H1 (cell line): ENCODE results near the gene SNORC. TPM values are rescaled to one million over a fixed set of nuclear protein-coding genes. Genes with fewer than 3 reads are reported as not detected.

Experiments used
- CTCF ChIA-PET: fragments of 300-600 bp; sonication (Branson Sonifier 250); formaldehyde crosslinking; loops from one replicate; lab custom pipeline; 2021; ENCODE audit not compliant: partially characterized antibody; lab: Charles Lee
- POLR2A ChIA-PET: fragments of 300-600 bp; sonication (Branson Sonifier 250); formaldehyde crosslinking; loops from one replicate; lab custom pipeline; 2021; ENCODE audit warnings: inconsistent platforms; ENCODE audit not compliant: partially characterized antibody; lab: Charles Lee
- DNase-seq, 2 experiments: peaks; one replicate each; pipeline versions ENCODE4 v3.0.0 to v3.0.0-alpha.2; 2010 to 2022; ENCODE audit warnings: low spot score in 2 of 2, low read depth in 1 of 2, mixed read lengths in 1 of 2
- FAIRE-seq: peaks from 2 replicates; lab custom pipeline; 2011; peaks lifted over from hg19 to GRCh38; lab: Jason Lieb, UNC
- H2AFZ ChIP-seq: 2 replicates; pipeline ENCODE4 v1.8.1; 2012; ENCODE audit warnings: low read length, inconsistent platforms
- H2AK5ac ChIP-seq: 2 replicates; pipeline ENCODE4 v1.6.1; 2013; ENCODE audit warnings: low read depth, low read length
- H2BK120ac ChIP-seq: replicated peaks from 2 replicates; pipeline ENCODE3; 2013; ENCODE audit warnings: low read depth, low read length, inconsistent platforms
- H2BK12ac ChIP-seq: 2 replicates; pipeline ENCODE4 v1.6.1; 2013; ENCODE audit warnings: low read depth, low read length
- H2BK15ac ChIP-seq: 2 replicates; pipeline ENCODE4 v1.6.1; 2013; ENCODE audit warnings: low read length
- H2BK20ac ChIP-seq: 2 replicates; pipeline ENCODE4 v1.6.1; 2013; ENCODE audit warnings: low read length
- H2BK5ac ChIP-seq: 2 replicates; pipeline ENCODE4 v1.6.1; 2013; ENCODE audit warnings: low read depth, low read length
- H3K14ac ChIP-seq: 2 replicates; pipeline ENCODE4 v1.6.1; 2013; ENCODE audit warnings: inconsistent platforms; ENCODE audit not compliant: insufficient read length
- H3K18ac ChIP-seq: 2 replicates; pipeline ENCODE4 v1.6.1; 2013; ENCODE audit warnings: low read length; ENCODE audit errors: extremely low read depth
- H3K23ac ChIP-seq: 2 replicates; pipeline ENCODE4 v1.6.1; 2013; ENCODE audit warnings: inconsistent platforms; ENCODE audit not compliant: insufficient read length
- H3K23me2 ChIP-seq: 2 replicates; pipeline ENCODE4 v1.6.1; 2013; ENCODE audit warnings: low read depth, low read length
- H3K27ac ChIP-seq: 2 replicates; pipeline ENCODE4 v1.6.1; 2011; ENCODE audit warnings: low read depth, low read length, inconsistent platforms
- H3K27me3 ChIP-seq, 4 experiments: replicated peaks in 1 of 4; 1 replicate in 1 of 4; 2 replicates in 3 of 4; pipeline versions ENCODE4 v1.6.1 to v1.8.1; 2011 to 2013; ENCODE audit warnings: low read length in 3 of 4, mild to moderate bottlenecking in 3 of 4, inconsistent platforms in 2 of 4, mixed read lengths in 2 of 4, moderate library complexity in 1 of 4; ENCODE audit not compliant: control insufficient read depth in 3 of 4, insufficient read depth in 3 of 4; ENCODE audit errors: extremely low read depth in 1 of 4
- H3K36me3 ChIP-seq, 4 experiments: 2 replicates each; pipeline versions ENCODE4 v1.6.1 to v1.8.1; 2011 to 2013; ENCODE audit warnings: mild to moderate bottlenecking in 4 of 4, low read length in 3 of 4, moderate library complexity in 2 of 4, control low read depth in 1 of 4, inconsistent platforms in 1 of 4; ENCODE audit not compliant: insufficient read depth in 4 of 4, control insufficient read depth in 2 of 4
- H3K4ac ChIP-seq: replicated peaks from 2 replicates; pipeline ENCODE3; 2013; ENCODE audit warnings: low read length, low read depth, mixed read lengths, inconsistent platforms; ENCODE audit not compliant: insufficient read length
- H3K4me1 ChIP-seq, 4 experiments: replicated peaks in 1 of 4; 1 replicate in 1 of 4; 2 replicates in 3 of 4; pipeline versions ENCODE4 v1.6.1 to v1.8.1; 2011 to 2013; ENCODE audit warnings: low read length in 3 of 4, inconsistent platforms in 2 of 4, mixed read lengths in 1 of 4; ENCODE audit not compliant: insufficient read depth in 4 of 4, control insufficient read depth in 3 of 4
- H3K4me2 ChIP-seq, 2 experiments: 2 replicates each; pipeline versions ENCODE4 v1.6.1 to v1.8.1; 2011 to 2013; ENCODE audit warnings: low read depth in 2 of 2, low read length in 2 of 2, control low read depth in 1 of 2, inconsistent platforms in 1 of 2, mild to moderate bottlenecking in 1 of 2; ENCODE audit not compliant: insufficient read depth in 1 of 2
- H3K4me3 ChIP-seq, 4 experiments: fragments of 200-600, 300-600 bp in 1 of 4; sonication (generic), shearing (Covaris generic), sonication (Bioruptor Twin) in 1 of 4; 2 replicates each; pipeline versions ENCODE4 v1.5.1 to v1.8.1; 2011 to 2016; ENCODE audit warnings: low read length in 4 of 4, low read depth in 3 of 4, control low read depth in 2 of 4, inconsistent platforms in 2 of 4, mild to moderate bottlenecking in 2 of 4, mixed read lengths in 1 of 4, moderate library complexity in 1 of 4; ENCODE audit not compliant: insufficient read depth in 2 of 4; ENCODE audit errors: extremely low read depth in 1 of 4
- H3K56ac ChIP-seq: replicated peaks from 2 replicates; pipeline ENCODE3; 2013; ENCODE audit warnings: low read depth, mild to moderate bottlenecking, mixed read lengths, low read length, inconsistent platforms; ENCODE audit not compliant: insufficient read length
- H3K79me1 ChIP-seq: 2 replicates; pipeline ENCODE4 v1.6.1; 2013; ENCODE audit warnings: low read depth, low read length, control low read depth
- H3K79me2 ChIP-seq, 2 experiments: 2 replicates each; pipeline versions ENCODE4 v1.6.1 to v1.8.1; 2012 to 2013; ENCODE audit warnings: low read length in 2 of 2, mild to moderate bottlenecking in 2 of 2, inconsistent platforms in 1 of 2; ENCODE audit not compliant: insufficient read depth in 2 of 2, control insufficient read depth in 1 of 2
- H3K9ac ChIP-seq, 4 experiments: replicated peaks in 1 of 4; 1 replicate in 1 of 4; 2 replicates in 3 of 4; pipeline versions ENCODE4 v1.6.1 to v1.8.1; 2011 to 2013; ENCODE audit warnings: low read depth in 3 of 4, low read length in 3 of 4, control low read depth in 2 of 4, mild to moderate bottlenecking in 2 of 4, moderate library complexity in 2 of 4, inconsistent platforms in 1 of 4; ENCODE audit errors: extremely low read depth in 1 of 4
- H3K9me3 ChIP-seq, 2 experiments: 2 replicates each; pipeline versions ENCODE4 v1.6.1 to v1.8.1; 2012 to 2013; ENCODE audit warnings: mild to moderate bottlenecking in 2 of 2, moderate library complexity in 2 of 2, control low read depth in 1 of 2, inconsistent platforms in 1 of 2, low read depth in 1 of 2, low read length in 1 of 2, mixed read lengths in 1 of 2; ENCODE audit not compliant: insufficient read depth in 2 of 2
- H4K20me1 ChIP-seq, 2 experiments: replicated peaks in 1 of 2; 2 replicates each; pipeline versions ENCODE3 to v1.8.1; 2011 to 2013; ENCODE audit warnings: inconsistent platforms in 2 of 2, low read length in 2 of 2, mild to moderate bottlenecking in 1 of 2; ENCODE audit not compliant: insufficient read depth in 2 of 2, control insufficient read depth in 1 of 2
- H4K5ac ChIP-seq: 2 replicates; pipeline ENCODE4 v1.6.1; 2013; ENCODE audit warnings: low read length, low read depth, mixed read lengths, inconsistent platforms; ENCODE audit not compliant: insufficient read length
- H4K8ac ChIP-seq: 2 replicates; pipeline ENCODE4 v1.8.0; 2013; ENCODE audit warnings: mild to moderate bottlenecking, moderate library complexity, low read length, inconsistent platforms; ENCODE audit not compliant: insufficient read depth; ENCODE audit errors: extremely low read depth
- H4K91ac ChIP-seq: replicated peaks from 2 replicates; pipeline ENCODE3; 2013; ENCODE audit warnings: low read length, mixed read lengths, inconsistent platforms; ENCODE audit not compliant: insufficient read length
- CHD2 ChIP-seq: IDR thresholded peaks from 2 replicates; pipeline ENCODE4 v1.6.1; 2012; ENCODE audit warnings: low read length, improper control_type of control experiment
- CTBP2 ChIP-seq: IDR thresholded peaks from 2 replicates; pipeline ENCODE4 v1.7.0; 2011; ENCODE audit warnings: borderline replicate concordance, mild to moderate bottlenecking, moderate library complexity, mixed read lengths, low read length; ENCODE audit not compliant: insufficient read depth, insufficient read length
- GTF2F1 ChIP-seq: IDR thresholded peaks from 2 replicates; pipeline ENCODE4 v1.6.1; 2012; ENCODE audit warnings: low read depth, low read length, improper control_type of control experiment, borderline replicate concordance
- NRF1 ChIP-seq: IDR thresholded peaks from 2 replicates; pipeline ENCODE4 v1.6.1; 2011; ENCODE audit warnings: mild to moderate bottlenecking, low read depth, low read length, improper control_type of control experiment
- POU5F1 ChIP-seq: IDR thresholded peaks from 2 replicates; pipeline ENCODE4 v1.6.1; 2011; ENCODE audit warnings: low read depth, mild to moderate bottlenecking, low read length, moderate library complexity
- SAP30 ChIP-seq: fragments of 300-600 bp; sonication (generic); IDR thresholded peaks from 2 replicates; pipeline ENCODE4 v1.7.1; 2012; ENCODE audit warnings: low read length, moderate library complexity, mild to moderate bottlenecking, inconsistent platforms; ENCODE audit not compliant: insufficient read depth, insufficient replicate concordance
- SRF ChIP-seq: IDR thresholded peaks from 2 replicates; pipeline ENCODE4 v1.6.1; 2011; ENCODE audit warnings: mild to moderate bottlenecking, low read depth, low read length, moderate library complexity
- TCF12 ChIP-seq: IDR thresholded peaks from 2 replicates; pipeline ENCODE4 v1.6.1; 2011; ENCODE audit warnings: low read depth, mild to moderate bottlenecking, low read length
- whole genome bisulfite sequencing, 2 experiments: shearing (Covaris generic) in 1 of 2; methylation state at CpG; one replicate each; pipeline versions ENCODE4 v1.1.6 to v1.1.7; 2013 to 2015; ENCODE audit warnings: low lambda C conversion rate in 2 of 2, mixed read lengths in 2 of 2, inconsistent platforms in 1 of 2, low coverage in 1 of 2, missing lambda C conversion rate in 1 of 2; ENCODE audit not compliant: insufficient replicate concordance in 2 of 2, insufficient coverage in 1 of 2, insufficient read length in 1 of 2; ENCODE audit errors: extremely low coverage in 1 of 2, missing lambda C conversion rate in 1 of 2; 5-methylcytosine and 5-hydroxymethylcytosine counted together
- polyA plus RNA-seq, 7 experiments: library from polyadenylated mRNA; depleted of rRNA in 3 of 7; stranded (reverse) in 5 of 7; unstranded in 2 of 7; fragments of >200 nt in 5 of 7; fragments of 200-250 nt in 2 of 7; gene quantifications; 1 replicate in 5 of 7; 2 replicates in 1 of 7; 4 replicates in 1 of 7; pipeline versions ENCODE4 v1.2.1 to v1.2.3, GENCODE V29; 2011 to 2013; ENCODE audit warnings: missing spikeins in 2 of 7, mixed read lengths in 2 of 7
- total RNA-seq: library from RNA; stranded (reverse); fragmentation: NEBNext Ultra II Directional; extraction: Animal tissue kit (Norgen Biotek cat#: 25700); gene quantifications from 2 replicates; pipeline ENCODE4 v1.2.1, GENCODE V29; 2021

Gene SNORC
- total and polyA plus RNA-seq, 2 of the 8 experiments (the other 6 are each of a cell fraction or from before 2014, with no cell fraction given) = 1.6 to 1.8 TPM

DNA sequence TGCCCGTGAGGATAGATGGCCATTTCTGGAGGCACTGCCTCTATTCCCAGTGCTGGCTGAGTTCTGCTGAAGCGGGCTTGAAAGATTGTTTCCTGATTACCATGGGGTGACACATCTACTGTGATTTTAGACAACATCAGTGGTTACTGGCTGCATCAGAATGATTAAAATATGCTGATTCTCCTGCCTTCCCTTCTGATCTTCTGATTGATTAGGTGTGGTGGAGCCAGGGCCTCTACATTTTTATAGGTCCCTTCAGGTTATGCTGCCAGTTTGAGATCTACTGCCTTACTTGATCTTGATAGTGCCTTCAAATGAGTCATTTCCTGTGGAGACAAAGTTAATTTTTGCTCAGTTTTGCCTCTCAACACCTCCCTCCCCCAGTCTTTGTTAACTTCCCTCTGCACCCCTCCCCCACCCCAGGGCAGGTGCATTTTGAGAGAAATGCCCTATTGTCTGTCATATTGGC, 31.6 kb upstream of the SNORC start:
- no peak overlapping the region for H3K27ac ChIP-seq
- H3K9ac ChIP-seq = no peak overlapping the region
- H3K23me2 ChIP-seq = no peaks in the 10 kb centered on the region
- no peak overlapping the region for H2BK20ac ChIP-seq
- no peaks in the 10 kb centered on the region for H3K9me3 ChIP-seq
- ChIA-PET CTCF (interaction anchor here (1.4 kb wide), 1 partner anchor 12 kb away, joined by 4 read pairs; no protein-coding TSS in a partner anchor), POLR2A (no interaction called here)
- no peak overlapping the region for H2BK12ac ChIP-seq
- H3K27me3 ChIP-seq = no peaks in the 10 kb centered on the region
- H2BK5ac ChIP-seq = no peak overlapping the region
- H3K18ac ChIP-seq = no peak overlapping the region
- no peaks in the 10 kb centered on the region for H4K20me1 ChIP-seq
- no peak overlapping the region for H3K4me2 ChIP-seq
- FAIRE-seq (no peak), DNase-seq (no peak)
- no peak overlapping the region for H4K91ac ChIP-seq
- no peak for TF ChIP-seq GTF2F1
- no peak for TF ChIP-seq TCF12
- TF ChIP-seq SAP30 = no peak
- no peak for TF ChIP-seq CHD2
- TF ChIP-seq CTBP2 = no peak
- TF ChIP-seq POU5F1 = no peak
- no peak for TF ChIP-seq NRF1
- no peak for TF ChIP-seq SRF
- WGBS, 2 experiments = 92% methylated on average over 2 of the region's 2 CpGs; no CpG with 5 or more reads in 1 of the 2 experiments
- no peaks in the 10 kb centered on the region for H3K4me1 ChIP-seq
- H4K8ac ChIP-seq = no peak overlapping the region
- peaks cover 3 to 42% (median 23%) of the 10 kb centered on the region in 4 experiments for H3K36me3 ChIP-seq
- no peak overlapping the region for H3K4ac ChIP-seq
- H3K4me3 ChIP-seq = no peak overlapping the region
- no peaks in the 10 kb centered on the region for H3K79me2 ChIP-seq
- H3K79me1 ChIP-seq = no peaks in the 10 kb centered on the region
- no peak overlapping the region for H3K56ac ChIP-seq
- no peak overlapping the region for H2BK15ac ChIP-seq
- no peak overlapping the region for H2AFZ ChIP-seq
- no peak overlapping the region for H2AK5ac ChIP-seq
- H3K14ac ChIP-seq = no peak overlapping the region
- no peak overlapping the region for H4K5ac ChIP-seq
- H3K23ac ChIP-seq = no peak overlapping the region
- H2BK120ac ChIP-seq = no peak overlapping the region
